DOHH2 (cell line): ENCODE data around the gene MACROD2.

Experiments used
- H3F3A ChIP-seq: fragments of 200-600 bp; sonication (generic), shearing (Covaris generic); 2 replicates; pipeline ENCODE4 v1.6.0; 2016; ENCODE audit warnings: antibody characterized with exemption, mild to moderate bottlenecking; ENCODE audit not compliant: control insufficient read depth, insufficient read depth
- H3K27ac ChIP-seq: fragments of 200-600 bp; sonication (generic); 2 replicates; pipeline ENCODE4 v1.5.1; 2014; ENCODE audit warnings: low read depth, mild to moderate bottlenecking, low read length, moderate library complexity
- H3K27me3 ChIP-seq: fragments of 200-600 bp; sonication (generic); 2 replicates; pipeline ENCODE4 v1.6.1; 2014; ENCODE audit warnings: mild to moderate bottlenecking, low read length, mixed read lengths; ENCODE audit not compliant: control insufficient read depth
- H3K36me3 ChIP-seq: fragments of 200-600 bp; sonication (generic); 2 replicates; pipeline ENCODE4 v1.6.1; 2014; ENCODE audit warnings: mild to moderate bottlenecking, low read length, moderate library complexity, mixed read lengths; ENCODE audit not compliant: control insufficient read depth
- H3K4me1 ChIP-seq: fragments of 200-600 bp; sonication (generic); 2 replicates; pipeline ENCODE4 v1.6.1; 2014; ENCODE audit warnings: mild to moderate bottlenecking, low read length, mixed read lengths; ENCODE audit not compliant: control insufficient read depth
- H3K4me2 ChIP-seq: fragments of 200-600 bp; sonication (generic); 2 replicates; pipeline ENCODE4 v1.6.0; 2014; ENCODE audit warnings: mild to moderate bottlenecking, low read length, moderate library complexity
- H3K4me3 ChIP-seq: fragments of 200-600 bp; sonication (generic); 2 replicates; pipeline ENCODE4 v1.5.1; 2014; ENCODE audit warnings: mild to moderate bottlenecking, low read length, mixed read lengths
- H3K79me2 ChIP-seq: fragments of 200-600 bp; sonication (generic); 2 replicates; pipeline ENCODE4 v1.6.1; 2014; ENCODE audit warnings: mild to moderate bottlenecking, low read length, mixed read lengths; ENCODE audit not compliant: control insufficient read depth
- H3K9me2 ChIP-seq: fragments of 200-600 bp; sonication (generic); replicated peaks from 2 replicates; pipeline ENCODE4 v1.6.1; 2014; ENCODE audit warnings: mild to moderate bottlenecking, low read length, mixed read lengths; ENCODE audit not compliant: control insufficient read depth
- H3K9me3 ChIP-seq: fragments of 200-600 bp; sonication (generic); 2 replicates; pipeline ENCODE4 v1.6.1; 2014; ENCODE audit warnings: antibody characterized with exemption, low read length, mixed read lengths; ENCODE audit not compliant: control insufficient read depth, insufficient read depth
- H4K20me1 ChIP-seq: fragments of 200-600 bp; sonication (generic); 2 replicates; pipeline ENCODE4 v1.6.0; 2014; ENCODE audit warnings: low read depth, mild to moderate bottlenecking, antibody characterized with exemption, low read length, moderate library complexity; ENCODE audit not compliant: control insufficient read depth, insufficient read depth
- CTCF ChIP-seq: fragments of 200-600 bp; sonication (generic); IDR thresholded peaks from one replicate; pipeline ENCODE4 v1.5.1; 2014; ENCODE audit warnings: antibody characterized with exemption, mild to moderate bottlenecking, low read depth, low read length; ENCODE audit not compliant: poor library complexity, severe bottlenecking
- EZH2phosphoT487 ChIP-seq: fragments of 200-600 bp; sonication (generic); IDR thresholded peaks from 2 replicates; pipeline ENCODE4 v1.6.1; 2017; ENCODE audit warnings: borderline replicate concordance, mild to moderate bottlenecking, antibody characterized with exemption, low read length, moderate library complexity, mixed read lengths

MACROD2 gene

GRCh38 chr20:14765370-14765701 lies 770.0 kb downstream of the MACROD2 start:
- Histone ChIP-seq H3F3A (no peaks in the 10 kb centered on the region), H3K27ac (no peak overlapping the region), H3K36me3 (no peaks in the 10 kb centered on the region), H3K27me3 (no peaks in the 10 kb centered on the region), H3K79me2 (no peaks in the 10 kb centered on the region), H3K9me2 (no peaks in the 10 kb centered on the region), H3K4me2 (no peak overlapping the region), H3K4me1 (no peaks in the 10 kb centered on the region), H3K4me3 (no peak overlapping the region), H4K20me1 (no peaks in the 10 kb centered on the region), H3K9me3 (no peaks in the 10 kb centered on the region)
- no peak for TF ChIP-seq CTCF
- no peak for TF ChIP-seq EZH2phosphoT487

DNA sequence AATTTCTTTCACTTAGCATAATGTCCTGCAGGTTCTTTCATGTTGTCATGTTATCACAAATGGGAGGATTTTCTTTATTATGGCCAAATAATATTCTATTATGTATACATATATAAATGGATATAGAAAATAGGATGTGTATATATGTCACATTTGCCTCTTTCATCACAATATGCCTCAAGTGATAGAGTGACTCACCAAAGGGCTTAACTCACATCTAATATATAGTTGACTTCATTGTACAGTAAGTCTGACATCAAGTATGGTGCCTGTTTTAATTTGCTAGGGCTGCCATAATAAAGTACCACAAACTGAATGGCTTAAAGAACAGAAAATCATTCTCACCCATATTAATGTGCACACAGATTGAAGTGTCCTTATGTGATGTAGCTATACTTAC lies 778.2 kb downstream of the MACROD2 start:
- Histone ChIP-seq H3K36me3 (no peaks in the 10 kb centered on the region), H3K4me3 (no peak overlapping the region), H3K79me2 (no peaks in the 10 kb centered on the region), H3K4me2 (no peak overlapping the region), H3K27ac (no peak overlapping the region), H4K20me1 (no peaks in the 10 kb centered on the region), H3K27me3 (no peaks in the 10 kb centered on the region), H3K9me3 (no peaks in the 10 kb centered on the region), H3K4me1 (no peaks in the 10 kb centered on the region), H3F3A (no peaks in the 10 kb centered on the region), H3K9me2 (no peaks in the 10 kb centered on the region)
- TF ChIP-seq EZH2phosphoT487 (no peak), CTCF (no peak)

DNA sequence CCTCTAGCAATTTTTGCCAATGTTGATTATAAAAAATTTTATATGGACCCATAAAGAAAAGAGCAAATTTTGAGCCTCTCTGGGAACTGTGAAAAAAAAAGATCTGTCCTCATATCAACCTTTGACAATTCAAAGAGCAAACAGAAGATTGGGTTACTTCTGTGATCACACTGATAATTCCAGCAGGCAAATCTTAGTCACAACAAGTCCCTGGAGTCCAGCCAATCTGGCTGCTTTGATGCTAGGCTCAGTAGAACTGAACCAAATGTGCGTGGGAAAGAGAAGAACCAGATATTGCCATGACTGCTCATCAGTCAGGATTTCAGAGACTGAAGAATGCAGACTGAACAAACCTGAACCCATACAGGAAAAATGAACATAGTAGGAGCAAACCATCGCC lies 780.5 kb downstream of the MACROD2 start:
- no peak overlapping the region for H3K4me3 ChIP-seq
- H4K20me1 ChIP-seq = no peaks in the 10 kb centered on the region
- H3K79me2 ChIP-seq = no peaks in the 10 kb centered on the region
- no peak overlapping the region for H3K4me2 ChIP-seq
- H3K9me2 ChIP-seq = no peaks in the 10 kb centered on the region
- no peaks in the 10 kb centered on the region for H3K9me3 ChIP-seq
- no peaks in the 10 kb centered on the region for H3K36me3 ChIP-seq
- no peaks in the 10 kb centered on the region for H3K27me3 ChIP-seq
- H3K4me1 ChIP-seq = no peaks in the 10 kb centered on the region
- TF ChIP-seq EZH2phosphoT487 (no peak), CTCF (no peak)
- H3F3A ChIP-seq = no peaks in the 10 kb centered on the region
- no peak overlapping the region for H3K27ac ChIP-seq

GRCh38 chr20:14777591-14777990 lies 782.3 kb downstream of the MACROD2 start:
- TF ChIP-seq CTCF (no peak), EZH2phosphoT487 (no peak)
- H3K27ac ChIP-seq = no peak overlapping the region
- H3K4me2 ChIP-seq = no peak overlapping the region
- H3K27me3 ChIP-seq = no peaks in the 10 kb centered on the region
- no peaks in the 10 kb centered on the region for H3K79me2 ChIP-seq
- no peaks in the 10 kb centered on the region for H3K9me2 ChIP-seq
- H4K20me1 ChIP-seq = no peaks in the 10 kb centered on the region
- no peaks in the 10 kb centered on the region for H3K9me3 ChIP-seq
- no peak overlapping the region for H3K4me3 ChIP-seq
- no peaks in the 10 kb centered on the region for H3K36me3 ChIP-seq
- H3F3A ChIP-seq = no peaks in the 10 kb centered on the region
- H3K4me1 ChIP-seq = no peaks in the 10 kb centered on the region
